Brain microvascular endothelial cell (primary cell): ENCODE measurements around the gene OR56A1.

Source experiments
- DNase-seq: peaks from one replicate; pipeline ENCODE4 v3.0.0-alpha.2; 2020
- H3K27ac ChIP-seq: fragments of 250-450 bp; sonication (Bioruptor Pico); 2 replicates; pipeline ENCODE4 v1.5.1; 2020; ENCODE audit warnings: mild to moderate bottlenecking, moderate library complexity
- H3K27me3 ChIP-seq: fragments of 250-450 bp; sonication (Bioruptor Pico); replicated peaks from 2 replicates; pipeline ENCODE4 v1.5.1; 2020; ENCODE audit warnings: mild to moderate bottlenecking
- H3K36me3 ChIP-seq: fragments of 250-450 bp; sonication (Bioruptor Pico); replicated peaks from 2 replicates; pipeline ENCODE4 v1.5.1; 2020; ENCODE audit warnings: mild to moderate bottlenecking
- H3K4me3 ChIP-seq: 2 replicates; pipeline ENCODE4 v1.5.1; 2011; ENCODE audit warnings: low read depth, mild to moderate bottlenecking, control low read depth, low read length, moderate library complexity
- in situ Hi-C: cut with HindIII; loops from 2 replicates; pipeline ENCODE4 v1.10.0; 2017; ENCODE audit warnings: low sequenced_read_pairs, low pct_ligation_motif_present
- TF ChIP-seq, protein P1 (sequence below): IDR thresholded peaks from 2 replicates; pipeline ENCODE4 v1.5.1; 2011; ENCODE audit warnings: low read depth, mild to moderate bottlenecking, moderate library complexity, low read length, control low read depth, inconsistent platforms; ENCODE audit errors: missing control alignments

The OR56A1 gene

DNA sequence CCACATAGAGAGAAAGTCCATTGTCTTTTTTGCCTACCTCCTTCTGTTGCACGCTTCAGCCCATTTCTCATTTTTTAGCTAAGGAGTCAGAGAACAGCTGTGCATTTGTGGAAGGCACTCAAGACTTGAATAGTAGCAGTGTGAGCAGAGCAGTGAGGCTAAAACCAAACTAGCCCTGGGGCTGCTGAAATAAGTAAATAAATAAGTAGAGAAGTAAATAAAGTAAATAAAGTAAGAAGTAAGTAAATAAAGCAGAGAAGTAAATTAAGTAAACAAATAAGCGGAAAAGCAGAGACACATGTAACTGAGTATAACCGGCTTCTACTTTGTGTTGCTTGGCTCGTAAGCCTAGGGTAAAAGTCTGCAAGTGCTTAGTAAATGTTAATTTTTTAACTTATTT is 41.4 kb downstream of the OR56A1 start:
- Histone ChIP-seq H3K27me3 (no peaks in the 10 kb centered on the region), H3K4me3 (no peak overlapping the region), H3K36me3 (no peaks in the 10 kb centered on the region), H3K27ac (no peak overlapping the region)
- in situ Hi-C loops = no loop called here
- no peak for DNase-seq
- TF ChIP-seq, protein P1, sequence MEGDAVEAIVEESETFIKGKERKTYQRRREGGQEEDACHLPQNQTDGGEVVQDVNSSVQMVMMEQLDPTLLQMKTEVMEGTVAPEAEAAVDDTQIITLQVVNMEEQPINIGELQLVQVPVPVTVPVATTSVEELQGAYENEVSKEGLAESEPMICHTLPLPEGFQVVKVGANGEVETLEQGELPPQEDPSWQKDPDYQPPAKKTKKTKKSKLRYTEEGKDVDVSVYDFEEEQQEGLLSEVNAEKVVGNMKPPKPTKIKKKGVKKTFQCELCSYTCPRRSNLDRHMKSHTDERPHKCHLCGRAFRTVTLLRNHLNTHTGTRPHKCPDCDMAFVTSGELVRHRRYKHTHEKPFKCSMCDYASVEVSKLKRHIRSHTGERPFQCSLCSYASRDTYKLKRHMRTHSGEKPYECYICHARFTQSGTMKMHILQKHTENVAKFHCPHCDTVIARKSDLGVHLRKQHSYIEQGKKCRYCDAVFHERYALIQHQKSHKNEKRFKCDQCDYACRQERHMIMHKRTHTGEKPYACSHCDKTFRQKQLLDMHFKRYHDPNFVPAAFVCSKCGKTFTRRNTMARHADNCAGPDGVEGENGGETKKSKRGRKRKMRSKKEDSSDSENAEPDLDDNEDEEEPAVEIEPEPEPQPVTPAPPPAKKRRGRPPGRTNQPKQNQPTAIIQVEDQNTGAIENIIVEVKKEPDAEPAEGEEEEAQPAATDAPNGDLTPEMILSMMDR = no peak

DNA sequence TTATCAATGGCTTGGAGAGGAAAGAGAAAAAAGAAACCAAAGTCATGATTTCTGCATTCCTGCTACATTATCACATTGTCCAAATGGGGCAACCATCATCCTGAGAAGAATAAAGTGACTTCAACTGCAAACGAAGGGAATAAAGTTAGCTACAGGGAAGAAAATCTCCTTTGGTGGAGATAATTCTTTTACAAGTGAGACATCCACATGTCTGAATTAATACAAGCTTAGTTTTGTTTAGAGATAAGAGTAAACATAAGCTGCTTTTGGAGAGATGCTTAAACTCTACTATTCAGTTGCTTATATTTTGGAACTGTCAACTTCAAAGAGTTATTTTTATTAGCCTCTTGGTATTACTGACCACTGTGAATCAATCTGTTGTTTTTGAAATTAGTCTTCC is 43.7 kb downstream of the OR56A1 start, which contains the start of gene OR52L1:
Gene OR52L1, minus strand, starts transcription at position 101 of the 400 bp plus-strand sequence. Its CDS starts 55 bp downstream, at position 46.
- H3K27me3 ChIP-seq = no peaks in the 10 kb centered on the region
- in situ Hi-C loops = no loop called here

DNA sequence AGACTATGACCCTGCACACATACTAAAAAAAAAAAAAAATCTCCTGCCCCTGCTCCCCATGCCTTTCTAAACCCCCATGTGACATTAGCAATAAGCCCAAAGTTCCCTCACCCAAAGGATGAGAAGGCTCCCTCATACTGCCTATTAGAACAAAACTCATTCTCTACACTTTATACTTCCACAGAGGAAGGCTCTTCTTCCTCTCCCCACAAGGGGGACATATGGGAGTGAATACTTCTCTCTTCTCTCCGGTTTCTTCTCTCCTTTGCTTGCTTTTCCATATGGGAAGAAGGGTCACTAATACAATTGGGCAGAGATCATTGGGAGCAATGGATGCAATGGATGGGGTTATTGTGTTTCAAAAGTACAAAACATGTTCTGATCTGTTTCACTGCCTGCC is 47.1 kb downstream of the OR56A1 start:
- no peak for DNase-seq
- in situ Hi-C loops = no loop called here
- Histone ChIP-seq H3K27ac (no peak overlapping the region), H3K36me3 (no peaks in the 10 kb centered on the region), H3K27me3 (no peaks in the 10 kb centered on the region), H3K4me3 (no peak overlapping the region)
- TF ChIP-seq, protein P1 = no peak

More for the DNA sequence above, 43.7 kb downstream of the OR56A1 start, which contains the start of gene OR52L1:
- TF ChIP-seq, protein P1 = no peak
- Histone ChIP-seq H3K4me3 (no peak within 1 kb of the TSS), H3K36me3 (no peaks in the 10 kb centered on the region), H3K27ac (no peak within 1 kb of the TSS)
- DNase-seq = no peak

DNA sequence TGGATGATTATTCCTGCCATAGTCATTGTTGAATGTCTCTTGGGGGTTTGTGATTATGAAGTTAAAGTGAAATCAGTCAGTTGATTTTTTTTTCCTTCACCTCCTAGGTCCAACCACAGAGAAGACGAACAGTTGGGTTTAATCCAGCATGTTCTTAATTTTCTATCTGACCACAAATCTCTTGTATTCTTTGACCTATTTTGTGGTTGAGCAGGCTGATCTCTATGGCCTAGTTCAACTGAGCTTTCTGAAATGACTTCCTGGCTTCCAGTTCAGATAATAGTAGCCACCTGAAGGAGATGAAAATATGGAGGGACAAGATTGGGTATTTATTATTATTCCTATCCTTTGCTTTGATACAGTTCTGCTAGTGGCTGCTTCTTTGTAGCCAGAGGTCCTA is 57.0 kb downstream of the OR56A1 start:
- Histone ChIP-seq H3K36me3 (no peaks in the 10 kb centered on the region), H3K27ac (no peak overlapping the region), H3K4me3 (no peak overlapping the region), H3K27me3 (no peaks in the 10 kb centered on the region)
- in situ Hi-C loops = no loop called here
- no peak for DNase-seq
- TF ChIP-seq, protein P1 = no peak
